GM21526 (cell line): Measurements from ENCODE around the gene TMEM267.
A peak's percentile ranks its signal among the peaks of the same experiment; 100 is the strongest.
"Not testable (repeated sequence)": the region's sequence is repeated elsewhere in the genome, so short reads cannot be mapped to it uniquely, and the experiment has no call there.

Experiments used
- ATAC-seq: cut with Tn5 transposase; IDR thresholded peaks from one replicate; pipeline ENCODE4 v1.9.1; 2021; ENCODE audit warnings: moderate library complexity; ENCODE audit not compliant: unreplicated experiment, low FRiP score

TMEM267 gene

GRCh38 chr5:43483298-43484105 is at the start of gene TMEM267:
TMEM267 (minus strand) TSS chr5:43483865; CDS start chr5:43453969, 29,896 bp downstream.
- ATAC-seq = peak; percentile 90

- ATAC-seq = peak; percentile 65
These were observed 47.0 kb upstream of the TMEM267 start for GRCh38 chr5:43530648-43531047.

GRCh38 chr5:43523662-43524072 is 40.0 kb upstream of the TMEM267 start:
- ATAC-seq = no peak

GRCh38 chr5:43520615-43521014 is 37.0 kb upstream of the TMEM267 start:
- no peak for ATAC-seq

- no peak for ATAC-seq
These were observed 32.0 kb upstream of the TMEM267 start for GRCh38 chr5:43515678-43516048.

GRCh38 chr5:43514816-43515677 is 31.4 kb upstream of the TMEM267 start, which contains the start of gene C5orf34:
C5orf34 (minus strand) TSS chr5:43515148; CDS start chr5:43509339, 5,809 bp downstream.
- ATAC-seq = peak; percentile 98

- ATAC-seq = peak; percentile 33
These were observed 30.8 kb upstream of the TMEM267 start for GRCh38 chr5:43514471-43514815.

- no peak for ATAC-seq
These were observed 30.4 kb upstream of the TMEM267 start for GRCh38 chr5:43514025-43514424.

- ATAC-seq = not testable (repeated sequence)
These were observed 27.4 kb upstream of the TMEM267 start for GRCh38 chr5:43511062-43511461.

- no peak for ATAC-seq
These were observed 14.9 kb upstream of the TMEM267 start for GRCh38 chr5:43498581-43498980.

- no peak for ATAC-seq
These were observed 13.8 kb upstream of the TMEM267 start for GRCh38 chr5:43497311-43498104.

GRCh38 chr5:43491326-43491725 is 7.7 kb upstream of the TMEM267 start:
- ATAC-seq = no peak

GRCh38 chr5:43486353-43486752 is 2.7 kb upstream of the TMEM267 start:
- no peak for ATAC-seq

- ATAC-seq = no peak
These were observed 1.7 kb upstream of the TMEM267 start for GRCh38 chr5:43485406-43485805.

- peak; percentile 65 for ATAC-seq
These were observed 613 bp upstream of the TMEM267 start for GRCh38 chr5:43484106-43484849.

GRCh38 chr5:43482490-43483297 is 971 bp downstream of the TMEM267 start:
- ATAC-seq = no peak

GRCh38 chr5:43469671-43470391 is 13.8 kb downstream of the TMEM267 start:
- ATAC-seq = no peak

GRCh38 chr5:43467100-43467499 is 16.6 kb downstream of the TMEM267 start:
- ATAC-seq = no peak

GRCh38 chr5:43465455-43465854 is 18.2 kb downstream of the TMEM267 start:
- ATAC-seq = not testable (repeated sequence)
